Right ventricle myocardium superior (tissue), 1 donor: ENCODE results near the gene FAM163B. TPM values are rescaled to one million over a fixed set of nuclear protein-coding genes. Genes with fewer than 3 reads are reported as not detected.
"Not testable (repeated sequence)": the region's sequence is repeated elsewhere in the genome, so short reads cannot be mapped to it uniquely, and the experiment has no call there.

Source experiments
- ATAC-seq: fragments of 200-7000 bp; cut with Tn5 transposase; one replicate; pipeline ENCODE4 v1.9.1; 2020; ENCODE audit warnings: mild to moderate bottlenecking; ENCODE audit not compliant: poor library complexity
- DNase-seq: peaks from one replicate; pipeline ENCODE4 v3.0.0-alpha.2; 2020
- intact Hi-C: fragments of 100-400 bp; cut with DNase I; formaldehyde crosslinking; loops from one replicate; pipeline ENCODE4 v1.11.2; 2022
- total RNA-seq: library from RNA; stranded (reverse); fragmentation: NEBNext Ultra II Directional; extraction: Animal tissue kit (Norgen Biotek cat#: 25700); gene quantifications from one replicate; pipeline ENCODE4 v1.2.1, GENCODE V29; 2021
- donor health status: DM: no; HTN: yes; CAD: no; lungs with severe emphysema.

Gene FAM163B
- total RNA-seq, 1 donor from 2014 or later: not detected

DNA sequence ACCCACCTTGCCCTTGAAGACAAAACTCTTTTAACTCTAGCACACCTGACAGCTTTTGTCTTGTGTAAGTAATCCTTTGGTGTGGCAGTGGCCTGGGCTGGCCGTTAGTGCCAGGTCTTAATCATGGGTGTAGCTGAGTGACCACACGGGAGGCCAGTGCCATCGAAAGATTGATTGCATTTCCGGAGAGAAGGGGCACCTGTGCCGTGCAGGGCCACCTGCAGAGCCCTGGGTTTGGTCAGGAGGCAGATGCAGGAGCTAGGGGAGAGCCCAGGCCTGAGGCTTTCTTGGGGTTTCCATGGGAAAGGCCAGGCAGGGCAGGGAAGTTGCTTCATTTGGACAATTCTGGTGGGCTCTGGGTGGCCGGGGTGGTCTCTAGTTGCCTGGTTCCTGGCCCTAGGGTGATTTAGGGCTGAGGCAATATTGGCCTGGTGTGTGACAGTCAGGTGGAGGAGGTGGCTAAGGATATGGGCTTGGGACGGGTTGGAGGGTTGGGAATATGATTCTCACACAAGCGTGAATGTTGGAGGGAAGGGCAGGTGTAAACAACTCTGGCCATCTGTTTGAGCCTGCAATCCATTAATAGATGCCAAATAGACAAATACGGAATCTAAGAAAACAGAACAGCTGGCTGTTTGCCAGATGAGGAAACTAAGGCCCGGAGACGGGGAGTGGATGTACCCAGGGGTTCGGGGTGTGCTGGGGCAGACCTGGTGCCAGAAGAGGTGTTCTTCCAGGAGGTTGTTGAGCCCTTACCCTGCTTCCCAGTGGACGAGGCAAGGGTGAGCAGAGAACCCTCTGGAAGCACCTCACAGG lies 31.6 kb upstream of the FAM163B start:
- ATAC-seq (no peak), DNase-seq (peak; percentile 22)
- intact Hi-C loops: no loop called here

DNA sequence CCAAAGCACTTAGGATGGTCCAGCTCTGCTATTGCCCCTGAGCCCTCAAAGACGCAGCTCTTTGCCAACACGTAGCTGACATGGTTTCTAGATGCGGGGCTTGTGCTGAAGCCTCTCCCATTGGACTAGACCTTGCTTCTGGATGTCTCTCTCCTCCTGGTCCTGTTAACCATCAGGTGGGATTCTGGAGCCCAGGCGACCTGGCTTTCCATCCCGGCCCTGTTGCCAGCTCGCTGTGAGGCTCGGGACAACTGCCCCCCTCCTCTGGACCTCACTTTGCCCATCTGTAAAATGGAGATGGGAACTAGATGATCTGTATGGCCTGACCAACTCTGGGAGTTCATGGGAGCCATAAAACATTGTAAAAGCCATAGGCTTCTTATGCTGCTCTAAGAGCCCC lies 31.0 kb upstream of the FAM163B start:
- ATAC-seq (no peak), DNase-seq (no peak)
- intact Hi-C loops: no loop called here

DNA sequence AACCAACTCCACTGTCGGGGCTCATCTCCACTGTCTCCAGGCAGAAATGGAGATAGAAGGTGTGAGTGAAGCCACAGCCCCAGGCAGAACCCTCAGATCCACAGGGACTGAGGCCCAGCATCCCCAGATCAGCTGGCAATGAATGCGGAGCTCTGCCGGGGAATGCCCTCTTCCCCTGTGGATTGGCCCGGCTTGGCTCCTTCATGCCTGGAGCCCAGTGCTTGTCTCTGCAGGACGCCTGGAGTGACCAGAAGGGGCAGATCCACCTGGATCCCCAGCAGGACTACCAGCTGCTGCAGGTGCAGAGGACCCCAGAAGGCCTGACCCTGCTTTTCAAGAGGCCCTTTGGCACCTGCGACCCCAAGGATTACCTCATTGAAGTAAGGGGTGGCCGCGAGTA lies 30.4 kb upstream of the FAM163B start:
- ATAC-seq (no peak), DNase-seq (peak; percentile 24)
- intact Hi-C loops: no loop called here

DNA sequence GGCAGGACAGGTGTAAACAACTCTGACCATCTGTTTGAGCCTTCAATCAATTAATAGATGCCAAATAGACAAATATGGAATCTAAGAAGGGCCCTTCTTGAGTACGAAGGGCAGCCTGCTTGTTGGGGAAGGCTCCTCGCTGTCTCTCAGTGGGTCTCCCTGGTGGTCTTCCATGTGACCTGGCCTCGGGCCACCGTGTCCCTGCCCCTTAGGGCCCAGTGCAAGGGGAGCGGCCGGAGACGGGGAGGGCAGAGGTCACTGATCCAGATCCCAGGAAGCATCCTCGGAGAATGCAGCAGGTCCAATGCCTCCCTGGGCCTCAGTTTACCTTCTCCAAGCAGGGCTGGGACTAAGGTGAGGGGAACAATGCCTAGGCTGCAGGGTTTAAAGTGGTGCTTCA lies 29.5 kb upstream of the FAM163B start:
- DNase-seq: peak; percentile 22
- no peak for ATAC-seq
- intact Hi-C loops: no loop called here

DNA sequence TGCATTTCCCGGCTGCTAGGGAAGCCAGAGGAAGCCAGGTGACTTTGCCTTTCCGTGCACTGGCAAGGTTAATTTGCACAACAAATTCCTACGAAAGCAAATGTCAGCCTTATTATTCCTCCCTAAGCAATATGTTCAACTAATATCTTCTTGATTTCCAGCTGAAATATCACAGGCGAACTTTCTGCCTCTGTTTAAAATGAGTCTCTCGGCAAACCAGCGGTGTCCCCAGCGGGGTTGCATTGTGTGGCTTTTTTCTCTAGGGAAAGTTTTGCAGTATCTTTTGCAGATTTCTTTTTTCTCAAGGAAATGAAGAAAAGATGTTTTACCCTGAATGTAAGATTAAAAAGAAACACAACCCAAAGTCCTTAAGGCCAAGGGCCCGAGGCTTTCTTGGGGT lies 28.9 kb upstream of the FAM163B start:
- peak; percentile 11 for DNase-seq
- ATAC-seq: no peak
- intact Hi-C loops: no loop called here

DNA sequence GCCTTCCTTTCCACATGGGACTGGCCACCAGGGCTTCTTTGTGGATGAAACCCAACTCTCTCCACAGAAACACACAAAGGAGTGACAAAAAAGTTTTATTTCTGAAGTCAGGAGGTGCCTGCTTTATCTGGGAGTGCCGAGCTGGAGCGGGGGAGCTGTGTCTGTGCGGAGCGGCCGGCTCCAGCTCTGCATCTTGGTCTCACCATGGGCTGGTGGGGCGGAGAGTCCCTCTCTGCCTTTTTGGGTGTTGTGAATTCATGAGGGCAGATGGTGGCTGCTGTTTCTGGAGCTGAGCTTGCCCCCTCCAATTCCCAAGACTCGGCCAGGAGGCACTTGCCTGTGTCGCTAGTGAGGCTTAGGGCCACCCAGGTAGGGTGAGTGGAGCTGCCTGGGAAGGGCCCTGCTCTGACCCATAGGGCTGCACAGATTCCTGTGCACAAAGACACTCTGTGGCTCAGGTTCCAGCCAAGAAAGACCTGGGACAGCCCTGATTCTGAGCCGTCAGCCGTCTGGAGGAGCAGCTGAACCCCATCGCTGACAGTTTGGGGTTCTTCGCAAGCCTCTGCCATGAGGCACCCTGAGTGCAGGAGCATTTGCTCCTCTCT lies 28.4 kb upstream of the FAM163B start:
- ATAC-seq: no peak
- intact Hi-C loops: no loop called here
- peak; percentile 32 for DNase-seq

DNA sequence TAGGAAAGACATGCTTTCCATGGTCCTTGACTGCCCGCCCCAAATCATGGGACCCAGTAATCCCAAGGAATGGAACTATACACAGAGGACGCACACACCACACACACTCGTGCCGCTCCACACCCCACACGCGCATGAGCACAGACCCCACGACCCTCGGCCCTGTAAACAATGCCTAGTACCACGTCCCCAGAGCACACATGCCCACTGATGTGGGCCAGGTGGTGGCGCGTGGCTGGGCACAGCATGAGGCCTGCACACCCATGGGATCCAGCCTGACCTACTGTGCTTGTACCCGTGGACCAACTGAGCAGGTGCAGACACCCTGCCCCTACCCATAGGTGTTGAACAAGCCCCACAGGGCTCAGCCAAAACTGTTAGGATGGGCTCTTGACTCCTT lies 27.7 kb upstream of the FAM163B start:
- peak; percentile 20 for DNase-seq
- no peak for ATAC-seq
- intact Hi-C loops: no loop called here

DNA sequence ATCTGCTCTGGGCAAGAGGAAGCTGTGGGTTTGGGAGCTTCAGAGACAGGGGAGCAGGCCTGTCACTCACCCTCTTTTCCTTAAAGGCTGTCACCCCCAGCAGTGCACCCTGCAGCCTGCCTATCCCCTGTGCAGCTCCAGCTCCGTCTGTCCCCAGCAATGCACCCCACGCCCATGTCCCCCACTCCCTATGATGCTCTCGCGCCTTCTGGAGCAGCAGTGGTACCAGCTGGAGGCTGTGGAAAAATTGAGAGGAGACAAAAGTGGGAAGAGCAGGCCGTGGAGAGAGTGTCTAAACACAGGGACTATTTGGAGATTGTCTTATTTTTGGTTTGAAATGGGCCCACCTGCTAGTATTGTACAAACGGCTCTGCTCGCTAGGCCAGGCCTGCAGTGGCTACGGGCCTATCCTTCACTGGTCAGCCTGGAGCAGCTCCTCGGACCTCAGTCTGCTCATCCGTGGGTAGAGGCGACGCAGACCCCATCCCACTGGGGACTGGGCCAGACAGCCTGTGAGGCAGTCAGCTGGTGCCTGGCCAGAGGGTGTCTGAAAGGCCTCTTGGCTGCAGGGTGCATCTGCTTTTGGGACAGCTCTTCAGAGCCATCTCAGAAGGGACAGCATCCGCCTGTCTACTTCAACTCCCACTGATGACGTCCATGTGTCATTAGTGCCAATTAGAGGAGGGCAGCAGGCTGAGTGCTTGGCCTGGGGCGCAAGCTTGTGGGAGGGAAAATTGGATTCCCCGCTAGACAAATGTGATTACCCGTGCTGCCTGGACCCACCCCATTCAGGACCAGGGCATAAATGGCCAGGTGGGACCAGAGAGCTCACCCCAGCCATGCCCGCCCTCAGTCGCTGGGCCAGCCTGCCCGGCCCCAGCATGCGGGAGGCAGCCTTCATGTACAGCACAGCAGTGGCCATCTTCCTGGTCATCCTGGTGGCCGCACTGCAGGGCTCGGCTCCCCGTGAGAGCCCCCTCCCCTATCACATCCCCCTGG lies 26.6 kb upstream of the FAM163B start, which contains the start of gene DBH:
TSS of gene DBH (plus strand) at position 831 of the 999 bp plus-strand sequence. CDS start at position 840, 9 bp downstream.
- intact Hi-C loops: no loop called here
- peak; percentile 22 for DNase-seq
- no peak for ATAC-seq

DNA sequence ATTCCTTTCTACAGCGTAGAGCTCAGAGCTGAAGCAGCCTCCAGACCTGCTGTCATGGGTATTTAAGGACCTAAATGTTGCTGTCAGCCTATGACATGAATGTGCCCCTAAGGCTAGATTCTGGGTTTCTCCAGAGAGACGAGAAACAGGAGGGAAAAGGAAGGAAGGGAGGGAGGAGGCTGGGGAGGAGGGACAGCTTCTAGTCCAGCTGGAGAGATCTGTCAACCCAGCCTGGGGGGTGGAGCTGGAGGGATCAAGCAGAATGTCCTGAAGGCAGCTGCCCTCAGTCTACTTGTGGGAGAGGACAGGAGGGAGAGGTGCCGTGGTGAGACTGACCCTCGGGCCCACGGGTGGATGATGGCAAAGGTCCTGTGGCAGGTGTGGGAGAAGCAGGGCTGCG lies 25.9 kb upstream of the FAM163B start:
- intact Hi-C loops: no loop called here
- DNase-seq: peak; percentile 11
- no peak for ATAC-seq

DNA sequence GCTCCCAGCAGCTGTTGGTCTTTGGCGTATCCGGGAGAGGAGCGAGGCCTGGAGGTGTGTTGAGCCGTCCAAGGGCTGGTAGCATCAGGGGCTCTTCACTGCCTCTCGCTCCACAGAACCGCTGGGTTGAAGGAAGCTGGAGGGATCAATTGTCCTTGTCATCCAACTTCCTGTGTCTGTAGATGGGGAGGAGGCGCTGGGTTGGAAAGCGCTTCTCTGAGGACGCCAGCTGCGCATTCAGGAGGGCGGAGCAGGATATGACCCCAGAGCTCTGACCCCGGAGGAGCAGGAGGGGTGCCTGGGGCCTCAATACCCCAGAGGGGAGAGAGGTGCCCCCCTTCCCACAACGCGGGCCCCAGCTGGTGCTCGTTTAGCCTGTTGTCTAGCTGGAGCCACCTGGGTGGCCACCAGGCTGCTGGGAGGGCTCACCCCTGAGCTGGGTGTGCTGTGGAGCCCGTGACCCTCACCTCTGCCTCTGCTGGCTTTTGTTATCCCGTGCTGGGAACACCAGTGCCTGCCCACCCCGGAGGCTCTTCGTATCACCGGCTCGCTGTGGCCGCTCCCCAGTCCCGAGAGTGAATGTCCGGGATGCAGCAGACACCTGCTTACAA lies 25.0 kb upstream of the FAM163B start:
- intact Hi-C loops: no loop called here
- peak; percentile 23 for DNase-seq
- ATAC-seq: no peak

DNA sequence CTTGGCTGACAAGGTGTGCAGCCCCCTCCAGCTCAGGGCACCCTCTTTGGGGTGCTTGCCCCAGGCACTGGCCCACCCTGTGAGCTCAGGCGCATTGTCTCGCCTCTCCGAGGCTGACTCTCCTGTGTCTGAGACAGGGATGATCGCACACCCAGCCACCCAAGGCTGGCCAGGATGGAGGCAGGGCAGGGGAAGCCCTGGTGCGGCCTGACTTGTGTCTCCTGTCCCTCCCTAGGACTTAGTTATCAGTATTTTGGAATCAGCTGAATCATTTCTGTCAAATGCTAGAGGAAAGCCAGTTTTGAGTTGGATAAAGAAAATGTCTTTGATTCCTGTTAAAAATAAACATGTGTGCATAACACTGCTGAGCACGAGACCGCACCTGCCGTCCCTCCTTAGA lies 24.5 kb upstream of the FAM163B start:
- DNase-seq: peak; percentile 17
- ATAC-seq: no peak
- intact Hi-C loops: no loop called here

DNA sequence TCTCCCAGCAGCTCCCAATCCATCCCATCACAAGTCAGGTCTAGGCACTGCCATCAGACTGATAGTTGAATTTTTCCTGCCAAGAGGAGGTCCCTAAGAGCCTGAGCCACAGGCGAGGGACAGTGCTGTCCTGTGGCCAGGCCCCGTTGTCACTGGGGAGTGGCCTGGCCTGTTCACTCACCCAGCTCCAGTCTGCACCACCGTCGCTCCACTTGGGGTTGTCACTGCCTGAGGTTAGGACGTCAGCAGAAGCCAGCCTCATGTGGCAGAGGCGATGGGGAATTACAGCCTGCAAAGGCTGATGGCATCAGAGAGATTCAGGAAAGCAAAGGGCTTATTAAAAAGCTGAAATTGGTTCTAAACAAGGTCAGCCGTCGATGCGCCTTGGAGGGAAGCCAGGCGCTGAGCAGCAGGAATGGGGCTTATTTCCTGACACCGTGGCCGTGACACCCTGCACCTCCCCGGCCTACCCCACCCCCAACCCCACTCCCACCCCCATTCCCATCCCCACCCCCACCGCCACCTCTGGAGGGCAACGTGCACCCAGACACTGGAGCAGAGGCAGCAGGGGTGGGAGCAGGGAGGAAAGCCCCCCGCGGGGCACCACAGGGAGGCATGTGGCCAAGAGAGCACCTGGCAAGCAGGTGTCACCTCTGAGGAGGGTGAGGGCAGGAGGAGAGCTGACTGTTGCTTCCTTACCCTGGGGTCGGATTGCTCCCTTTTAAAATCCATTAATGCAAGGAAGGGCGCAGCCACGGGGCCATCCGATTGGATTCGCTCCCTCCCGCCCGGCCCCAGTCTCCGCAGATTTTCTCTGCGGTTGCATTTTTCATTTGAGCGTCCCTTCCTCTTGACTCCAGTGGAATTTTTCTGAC lies 23.9 kb upstream of the FAM163B start:
- no peak for ATAC-seq
- intact Hi-C loops: no loop called here
- peak; percentile 25 for DNase-seq

DNA sequence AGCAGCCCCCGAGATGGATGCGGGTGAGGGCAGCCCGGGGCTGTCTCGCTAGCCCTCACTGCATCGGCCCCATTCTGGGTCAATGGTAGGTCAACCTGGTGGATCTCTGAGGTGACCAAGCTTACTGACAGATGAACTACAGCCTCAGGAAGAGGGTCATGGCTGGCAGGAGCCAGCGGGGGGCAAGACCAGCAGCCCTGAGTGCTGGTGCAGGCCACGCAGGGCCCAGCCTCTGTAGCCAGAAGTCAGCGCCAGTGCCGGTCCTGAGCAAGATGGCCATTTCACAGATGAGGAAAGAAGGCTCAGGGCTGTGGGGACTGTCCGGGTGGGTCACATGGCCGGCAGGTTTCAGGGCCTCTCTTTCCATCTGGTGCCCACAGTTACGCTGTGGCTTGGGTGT lies 21.9 kb upstream of the FAM163B start:
- ATAC-seq (no peak), DNase-seq (peak; percentile 20)
- intact Hi-C loops: no loop called here

DNA sequence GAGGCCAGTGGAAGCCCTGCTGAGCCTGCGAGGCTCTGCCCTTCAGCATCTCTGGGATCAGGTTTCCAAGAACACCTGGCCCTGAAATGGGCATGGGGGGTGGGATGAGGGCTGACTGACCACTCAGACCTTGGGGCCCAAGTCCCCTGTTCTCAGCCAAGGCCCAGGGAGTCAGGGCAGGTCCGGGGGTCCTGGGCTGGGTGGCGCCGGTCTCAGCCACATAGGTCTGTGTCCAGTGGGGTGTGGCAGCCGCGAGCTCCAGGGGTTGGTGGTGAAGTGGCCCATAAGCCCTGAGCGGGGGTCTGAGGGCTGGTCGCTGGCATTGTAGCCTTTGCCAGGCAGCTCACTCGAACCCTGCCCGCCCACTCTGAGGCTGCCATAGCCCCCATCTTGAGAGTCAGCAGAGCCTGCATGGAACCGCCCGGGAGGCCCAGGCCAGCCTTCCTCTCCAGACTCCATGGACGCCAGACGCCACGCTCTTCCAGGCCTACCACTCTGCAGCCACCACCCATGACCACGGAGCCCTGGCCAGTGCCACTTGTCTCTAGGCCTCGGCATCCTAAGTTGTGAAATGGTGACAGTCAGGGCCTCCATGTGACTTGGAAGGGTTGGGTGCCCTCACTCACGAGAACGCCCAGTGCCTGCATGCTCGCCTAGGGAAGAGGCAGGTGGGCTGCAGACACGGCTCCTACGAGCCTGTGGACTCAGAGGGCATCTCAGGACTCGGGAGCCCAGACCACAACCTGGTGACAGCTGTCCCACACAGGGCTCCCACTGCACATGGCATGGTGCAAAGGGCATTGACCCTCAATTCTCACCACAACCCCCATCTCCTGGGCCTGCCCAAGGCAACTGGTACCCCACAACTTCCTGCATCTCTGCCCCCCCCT lies 20.3 kb upstream of the FAM163B start:
- intact Hi-C loops: no loop called here
- DNase-seq (peak; percentile 34), ATAC-seq (no peak)

DNA sequence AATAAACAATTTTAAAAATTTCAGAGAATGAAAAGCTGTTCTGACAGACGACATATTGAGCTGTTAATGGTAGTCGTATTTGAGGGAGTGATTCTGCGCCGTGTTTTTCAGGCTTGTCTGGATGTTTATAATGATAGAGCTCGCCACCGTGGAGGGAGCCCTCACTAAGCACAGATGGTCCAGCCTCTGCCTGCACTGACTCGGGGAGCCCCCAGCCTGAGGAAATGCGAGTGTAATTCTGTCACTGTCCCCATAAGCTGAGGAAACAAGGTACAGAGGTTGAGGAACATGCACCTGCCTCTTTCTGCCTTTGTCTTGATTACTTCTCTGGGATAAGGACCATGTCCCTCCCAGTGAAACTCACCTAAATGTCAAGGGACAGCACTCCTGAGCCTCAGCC lies 19.6 kb upstream of the FAM163B start:
- intact Hi-C loops: no loop called here
- DNase-seq (no peak), ATAC-seq (no peak)

DNA sequence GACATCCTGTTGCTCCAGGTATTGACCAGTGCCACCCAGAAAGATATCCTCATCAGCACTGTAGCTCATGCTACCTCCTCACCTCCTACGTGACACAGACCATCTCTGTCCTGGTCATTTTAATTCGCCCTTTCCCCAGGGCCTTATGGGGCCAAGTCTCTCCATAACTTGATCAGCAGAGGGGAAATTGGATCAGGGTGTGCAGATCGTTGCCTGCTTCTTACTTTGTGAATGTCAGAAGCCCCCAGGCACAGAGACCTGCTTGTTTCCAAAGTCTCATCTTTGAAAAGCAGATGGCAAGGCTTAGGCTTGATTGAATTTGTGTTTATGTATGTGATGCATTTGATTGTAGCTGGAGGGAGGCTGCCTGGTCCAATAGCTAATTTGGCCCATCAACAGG lies 18.2 kb upstream of the FAM163B start:
- DNase-seq (no peak), ATAC-seq (no peak)
- intact Hi-C loops: no loop called here

DNA sequence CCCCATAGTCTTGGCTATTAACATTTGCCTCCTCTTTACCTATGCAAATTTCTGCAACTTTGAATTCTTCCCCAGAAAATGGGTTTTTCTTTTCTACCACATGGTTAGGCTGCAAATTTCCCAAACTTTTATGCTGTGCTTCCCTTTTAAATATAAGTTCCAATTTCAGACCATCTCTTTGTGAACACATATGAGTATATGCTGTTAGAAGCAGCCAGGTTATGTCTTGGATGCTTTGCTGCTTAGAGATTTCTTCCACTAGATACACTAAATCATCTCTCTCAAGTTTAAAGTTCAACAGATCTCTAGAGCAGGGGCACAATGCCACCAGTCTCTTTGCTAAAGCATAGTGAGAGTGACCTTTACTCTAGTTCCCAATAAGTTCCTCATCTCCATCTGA lies 16.8 kb upstream of the FAM163B start:
- not testable (repeated sequence) for DNase-seq

More for the DNA sequence above, 16.8 kb upstream of the FAM163B start:
- intact Hi-C loops, ATAC-seq: not testable (repeated sequence)
